GM12891 (cell line): Measurements from ENCODE around the gene ARF5.

Source experiments
- DNase-seq: peaks from one replicate; pipeline ENCODE4 v3.0.0; 2011; ENCODE audit warnings: low spot score; ENCODE audit not compliant: insufficient read length
- FAIRE-seq: peaks from 2 replicates; lab custom pipeline; 2011; peaks lifted over from hg19 to GRCh38; lab: Jason Lieb, UNC
- PAX5 ChIP-seq: IDR thresholded peaks from 2 replicates; pipeline ENCODE4 v1.6.1; 2011; ENCODE audit warnings: low read length, moderate library complexity, mild to moderate bottlenecking; ENCODE audit not compliant: insufficient read depth, severe bottlenecking
- POLR2A ChIP-seq: IDR thresholded peaks from 2 replicates; pipeline ENCODE4 v1.6.1; 2011; ENCODE audit warnings: low read depth, low read length, control low read depth
- POLR2AphosphoS5 ChIP-seq: IDR thresholded peaks from 2 replicates; pipeline ENCODE4 v1.6.1; 2011; ENCODE audit warnings: low read depth, low read length, control low read depth
- POU2F2 ChIP-seq: IDR thresholded peaks from 2 replicates; pipeline ENCODE4 v1.6.1; 2011; ENCODE audit warnings: low read depth, mild to moderate bottlenecking, control low read depth, low read length, moderate library complexity
- SPI1 ChIP-seq: IDR thresholded peaks from 2 replicates; pipeline ENCODE4 v1.6.1; 2011; ENCODE audit warnings: low read depth, low read length, control low read depth
- TAF1 ChIP-seq: IDR thresholded peaks from 2 replicates; pipeline ENCODE4 v1.6.1; 2011; ENCODE audit warnings: low read depth, low read length, control low read depth

The ARF5 gene

DNA sequence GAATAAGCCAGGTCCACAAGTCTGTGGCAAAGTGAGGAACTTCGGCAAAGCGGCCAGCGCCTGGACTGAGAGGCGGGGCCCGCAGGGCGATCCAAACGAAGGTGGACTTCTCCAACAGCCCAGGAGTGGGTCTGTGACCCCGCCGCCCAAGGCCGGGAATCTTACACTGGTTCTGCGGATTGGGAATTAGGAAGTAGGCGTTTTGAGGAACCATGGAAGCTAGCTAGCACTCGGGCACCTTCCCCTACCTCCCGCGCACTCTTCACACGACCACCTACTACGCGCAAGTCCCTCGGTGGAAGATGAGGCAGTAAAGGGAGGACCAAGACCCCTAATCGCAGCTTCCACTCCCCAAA lies 570 bp upstream of the ARF5 start:
- TF ChIP-seq PAX5 (no peak), TAF1 (0 out of 2 replicates have a peak, but pooled peaks have one; percentile 21)
- DNase-seq = no peak
- FAIRE-seq = no peak

DNA sequence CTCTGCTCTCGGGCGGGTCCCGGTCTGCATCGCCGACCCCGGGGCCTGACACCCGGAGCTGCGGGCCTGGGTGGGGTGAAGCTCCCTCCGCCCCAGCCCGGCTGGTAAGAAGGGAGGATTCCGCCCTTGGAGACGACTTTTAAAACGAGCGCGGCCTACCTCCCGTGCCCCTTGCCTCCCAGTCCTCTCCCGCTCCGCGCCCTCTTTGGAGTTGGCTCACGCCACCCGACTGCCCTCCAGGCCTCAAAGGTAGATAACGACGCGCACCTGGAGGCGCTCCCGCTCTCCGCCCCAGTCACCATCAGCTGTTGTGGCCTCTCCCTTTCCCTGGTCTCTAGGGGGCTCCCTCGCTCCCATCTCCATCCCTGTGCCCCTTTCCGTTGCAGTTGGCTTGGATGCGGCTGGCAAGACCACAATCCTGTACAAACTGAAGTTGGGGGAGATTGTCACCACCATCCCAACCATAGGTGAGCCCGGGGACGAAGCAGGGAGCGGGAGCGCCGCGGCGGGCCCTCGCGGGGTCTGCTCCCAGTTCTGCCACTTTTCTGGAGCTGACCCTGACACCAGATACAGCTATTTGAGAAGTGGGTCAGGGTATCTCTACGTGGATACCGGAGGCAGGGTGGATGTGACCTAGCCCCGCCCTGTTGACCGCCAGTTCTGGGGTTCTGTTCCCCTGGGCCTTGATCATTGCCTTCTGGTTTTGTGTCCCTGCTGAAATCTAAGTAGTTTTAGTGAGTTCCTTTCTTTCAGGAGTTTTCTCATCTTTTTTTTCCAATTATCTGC lies 679 bp downstream of the ARF5 start:
- TF ChIP-seq POLR2AphosphoS5 (no peak), POU2F2 (no peak), POLR2A (no peak), PAX5 (no peak), TAF1 (no peak), SPI1 (no peak)
- DNase-seq = peak; percentile 49
- FAIRE-seq = peak; percentile 28

DNA sequence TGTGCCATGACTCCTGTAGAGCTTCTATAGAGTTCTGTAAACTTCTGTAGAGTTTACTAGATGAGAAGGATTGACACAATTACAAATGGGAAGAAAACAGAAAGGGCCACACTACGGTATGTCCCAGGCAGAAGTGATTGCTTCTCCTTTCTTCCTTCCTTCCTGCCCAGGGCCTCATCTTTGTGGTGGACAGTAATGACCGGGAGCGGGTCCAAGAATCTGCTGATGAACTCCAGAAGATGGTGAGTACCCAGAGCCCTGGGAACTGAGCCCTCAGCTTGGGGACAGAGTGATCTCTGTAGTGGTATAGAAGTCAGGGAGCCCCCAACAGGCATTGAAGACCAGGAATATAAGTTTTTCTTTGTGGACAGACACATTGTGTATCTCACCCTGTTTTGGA lies 1.7 kb downstream of the ARF5 start:
- TF ChIP-seq POLR2A (no peak), POU2F2 (no peak), TAF1 (no peak), PAX5 (no peak), POLR2AphosphoS5 (no peak), SPI1 (no peak)
- FAIRE-seq (no peak), DNase-seq (no peak)

DNA sequence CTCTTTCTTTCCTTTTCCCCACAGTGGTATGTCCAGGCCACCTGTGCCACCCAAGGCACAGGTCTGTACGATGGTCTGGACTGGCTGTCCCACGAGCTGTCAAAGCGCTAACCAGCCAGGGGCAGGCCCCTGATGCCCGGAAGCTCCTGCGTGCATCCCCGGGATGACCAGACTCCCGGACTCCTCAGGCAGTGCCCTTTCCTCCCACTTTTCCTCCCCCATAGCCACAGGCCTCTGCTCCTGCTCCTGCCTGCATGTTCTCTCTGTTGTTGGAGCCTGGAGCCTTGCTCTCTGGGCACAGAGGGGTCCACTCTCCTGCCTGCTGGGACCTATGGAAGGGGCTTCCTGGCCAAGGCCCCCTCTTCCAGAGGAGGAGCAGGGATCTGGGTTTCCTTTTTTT lies 3.0 kb downstream of the ARF5 start:
- DNase-seq (no peak), FAIRE-seq (no peak)
- TF ChIP-seq POLR2A (no peak), SPI1 (no peak), TAF1 (no peak), POU2F2 (no peak)

DNA sequence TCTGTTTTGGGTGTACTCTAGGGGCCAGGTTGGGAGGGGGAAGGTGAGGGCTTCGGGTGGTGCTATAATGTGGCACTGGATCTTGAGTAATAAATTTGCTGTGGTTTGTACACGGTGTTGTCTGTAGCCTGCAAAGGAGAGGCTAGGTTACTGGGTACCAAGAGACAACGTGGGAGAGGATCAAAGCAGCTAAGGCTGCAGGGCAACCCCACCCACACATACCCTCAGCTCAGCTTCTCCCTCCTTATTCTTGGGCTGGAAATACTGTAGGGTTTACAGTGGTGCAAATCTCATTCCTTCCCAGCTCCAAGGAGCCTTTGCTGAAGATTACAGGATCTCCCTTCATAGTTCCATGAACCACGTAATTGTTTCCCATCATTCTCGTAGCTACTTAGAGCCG lies 3.4 kb downstream of the ARF5 start:
- FAIRE-seq = no peak
- DNase-seq = no peak
- TF ChIP-seq PAX5 (no peak), POLR2AphosphoS5 (no peak), SPI1 (no peak), POLR2A (no peak), TAF1 (no peak), POU2F2 (no peak)

DNA sequence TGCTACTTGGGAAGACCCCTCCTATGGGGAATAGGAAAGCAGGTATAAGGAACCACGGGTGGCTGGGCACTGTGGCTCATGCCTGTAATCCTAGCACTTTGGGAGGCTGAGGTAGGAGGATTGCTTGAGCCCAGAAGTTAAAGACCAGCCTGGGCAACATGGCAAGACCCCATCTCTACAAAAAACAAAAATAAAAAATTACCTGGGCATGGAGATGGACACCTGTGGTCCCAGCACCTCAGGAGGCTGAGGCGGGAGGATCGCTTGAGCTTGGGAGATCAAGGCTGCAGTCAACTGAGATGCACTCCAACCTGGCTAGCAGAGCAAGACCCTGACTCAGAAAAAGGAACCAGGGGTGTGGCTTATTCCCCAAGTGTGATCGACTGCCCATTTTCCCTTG lies 4.3 kb downstream of the ARF5 start:
- FAIRE-seq (no peak), DNase-seq (no peak)
- TF ChIP-seq POLR2A = no peak; the same call in 1 of the 2 replicates
- no peak for TF ChIP-seq POLR2AphosphoS5
- no peak for TF ChIP-seq SPI1
- TF ChIP-seq PAX5 = no peak
- no peak for TF ChIP-seq POU2F2
- no peak for TF ChIP-seq TAF1

DNA sequence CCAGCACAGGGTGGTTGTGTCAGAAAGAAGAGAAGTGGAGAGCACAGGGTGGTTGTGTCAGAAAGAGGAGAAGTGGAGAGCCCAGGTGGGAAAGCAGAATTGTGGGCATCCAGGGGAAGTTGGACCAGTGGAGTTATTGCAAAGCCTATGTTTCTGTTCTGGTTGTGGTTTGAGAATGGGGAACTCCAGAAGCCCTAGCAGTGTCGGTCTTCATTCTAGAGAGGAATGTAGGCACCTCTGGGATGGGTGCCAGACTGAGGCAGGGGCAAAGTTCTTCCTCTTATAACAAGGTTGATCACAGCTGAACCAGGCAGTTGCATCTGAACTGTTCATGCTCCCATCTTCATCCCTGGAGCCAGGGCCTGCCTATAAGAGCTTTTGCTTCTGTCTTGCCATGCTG lies 6.3 kb downstream of the ARF5 start:
- TF ChIP-seq POU2F2 (no peak), SPI1 (peak; percentile 22; the same call in 1 of the 2 replicates), TAF1 (no peak)
- FAIRE-seq (no peak), DNase-seq (no peak)

DNA sequence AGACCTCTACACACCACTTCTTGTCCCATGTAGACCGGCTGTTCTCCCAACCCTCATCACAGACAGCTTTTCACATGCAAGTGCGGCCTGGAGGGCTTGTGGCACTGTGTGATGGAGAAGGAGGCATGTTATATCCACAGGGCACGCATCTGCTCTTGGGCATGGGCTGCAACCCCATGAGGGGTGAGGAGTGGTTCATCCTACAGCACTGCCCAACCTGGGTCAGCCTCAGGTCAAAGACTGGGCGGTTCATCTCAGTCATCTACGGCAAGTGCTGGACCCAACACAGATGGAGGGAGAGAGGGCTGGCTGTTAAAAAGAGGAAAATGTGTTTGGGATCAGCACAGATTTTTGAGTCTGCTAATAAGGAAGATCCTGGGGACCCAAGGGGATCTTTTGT lies 7.5 kb downstream of the ARF5 start:
- no peak for TF ChIP-seq SPI1
- no peak for TF ChIP-seq POLR2AphosphoS5
- TF ChIP-seq POLR2A = no peak
- no peak for TF ChIP-seq POU2F2
- no peak for TF ChIP-seq TAF1
- no peak for TF ChIP-seq PAX5
- FAIRE-seq (no peak), DNase-seq (no peak)

DNA sequence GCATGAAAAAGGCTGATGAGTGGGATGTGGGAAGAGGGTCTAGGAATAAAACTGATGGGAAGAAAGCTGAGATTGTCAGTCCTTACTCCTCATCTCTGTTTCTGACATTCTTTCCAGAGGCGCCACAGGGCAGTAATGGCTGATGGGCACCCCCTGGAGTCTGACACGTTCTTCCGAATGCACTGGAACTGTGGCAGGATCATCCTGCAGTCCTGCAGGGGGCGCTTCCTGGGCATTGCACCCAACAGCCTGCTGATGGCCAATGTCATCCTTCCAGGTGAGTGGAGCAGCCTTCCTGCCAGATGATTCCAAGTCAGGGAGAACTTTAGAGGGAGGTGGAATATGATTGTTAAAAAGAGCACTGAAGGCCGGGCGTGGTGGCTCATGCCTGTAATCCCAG lies 10.1 kb downstream of the ARF5 start:
- no peak for DNase-seq
- no peak for FAIRE-seq
- TF ChIP-seq POU2F2 (no peak), POLR2AphosphoS5 (no peak), TAF1 (no peak), PAX5 (no peak), POLR2A (no peak), SPI1 (no peak)

DNA sequence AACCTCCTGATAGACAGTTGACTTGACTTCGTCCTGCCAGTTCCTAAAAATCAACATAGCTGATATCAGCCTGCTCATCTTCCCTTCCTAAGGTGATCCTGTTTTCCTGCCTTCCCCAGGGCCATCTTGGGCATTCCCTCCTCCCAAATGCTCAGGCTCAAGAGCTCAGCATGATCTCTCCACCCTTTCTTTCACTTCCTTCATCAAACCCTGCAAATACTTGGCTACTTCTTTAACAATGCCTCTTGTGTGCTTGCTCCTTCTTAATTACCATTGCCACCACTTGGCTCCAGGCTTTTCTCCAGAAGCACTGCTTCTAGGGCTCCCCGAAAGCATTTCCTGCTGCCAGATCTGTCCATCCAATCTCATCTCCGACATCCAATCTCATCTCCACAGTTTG lies 12.7 kb downstream of the ARF5 start:
- TF ChIP-seq SPI1 (no peak), POU2F2 (no peak), TAF1 (no peak), PAX5 (no peak), POLR2AphosphoS5 (no peak)
- FAIRE-seq = peak; percentile 9
- no peak for DNase-seq
